WTC11 (cell line): ENCODE data around the gene PRR30. TPM values are rescaled to one million over a fixed set of nuclear protein-coding genes. Genes with fewer than 3 reads are reported as not detected.

Experiments used
- E2F1 ChIP-seq: sonication (generic); formaldehyde crosslinking; IDR thresholded peaks from 2 replicates; pipeline ENCODE4 v1.8.0; 2022; ENCODE audit warnings: mild to moderate bottlenecking, missing genetic modification reagents
- GRHL2 ChIP-seq: fragments of 250-450 bp; sonication (Bioruptor Pico); IDR thresholded peaks from 2 replicates; pipeline ENCODE4 v1.8.0; 2022; ENCODE audit warnings: mild to moderate bottlenecking, moderate library complexity; ENCODE audit not compliant: insufficient replicate concordance, severe bottlenecking
- MXD4 ChIP-seq: fragments of 250-450 bp; sonication (Bioruptor Pico); IDR thresholded peaks from 2 replicates; pipeline ENCODE4 v1.8.0; 2021; ENCODE audit warnings: mild to moderate bottlenecking, moderate library complexity, borderline replicate concordance
- NFE2L1 ChIP-seq: sonication (generic); formaldehyde crosslinking; IDR thresholded peaks from 2 replicates; pipeline ENCODE4 v1.8.1; 2023; ENCODE audit warnings: missing genetic modification reagents
- PRRX2 ChIP-seq: fragments of 250-450 bp; sonication (Bioruptor Pico); IDR thresholded peaks from 2 replicates; pipeline ENCODE4 v1.8.0; 2021; ENCODE audit warnings: mild to moderate bottlenecking
- RORB ChIP-seq: fragments of 250-450 bp; sonication (Bioruptor Pico); IDR thresholded peaks from 2 replicates; pipeline ENCODE4 v1.9.0; 2021; ENCODE audit warnings: mild to moderate bottlenecking
- SMAD3 ChIP-seq: sonication (generic); formaldehyde crosslinking; IDR thresholded peaks from 2 replicates; pipeline ENCODE4 v1.8.0; 2022; ENCODE audit warnings: missing genetic modification reagents, mild to moderate bottlenecking, borderline replicate concordance
- TEAD4 ChIP-seq: sonication (generic); formaldehyde crosslinking; IDR thresholded peaks from 2 replicates; pipeline ENCODE4 v1.8.0; 2022; ENCODE audit warnings: mild to moderate bottlenecking, missing genetic modification reagents
- ZMAT4 ChIP-seq: fragments of 250-450 bp; sonication (Bioruptor Pico); IDR thresholded peaks from 2 replicates; pipeline ENCODE4 v1.9.0; 2021; ENCODE audit warnings: mild to moderate bottlenecking
- ZNF121 ChIP-seq: sonication (generic); formaldehyde crosslinking; IDR thresholded peaks from 2 replicates; pipeline ENCODE4 v1.8.0; 2023; ENCODE audit warnings: missing genetic modification reagents
- ZNF416 ChIP-seq: fragments of 250-450 bp; sonication (Bioruptor Pico); IDR thresholded peaks from 2 replicates; pipeline ENCODE4 v1.9.0; 2021; ENCODE audit warnings: mild to moderate bottlenecking, inconsistent platforms
- ZNF671 ChIP-seq: fragments of 250-450 bp; sonication (Bioruptor Pico); IDR thresholded peaks from 2 replicates; pipeline ENCODE4 v1.8.0; 2021; ENCODE audit warnings: mild to moderate bottlenecking
- total RNA-seq: library from RNA; stranded (reverse); gene quantifications from 3 replicates; pipeline ENCODE4 v1.2.3, GENCODE V29; 2021

PRR30 gene
- total RNA-seq, 1 experiment from 2014 or later = not detected

GRCh38 chr2:27087823-27088410 lies 51.3 kb downstream of the PRR30 start (continued):
- TF ChIP-seq E2F1 (CRISPR knock-in tag) (no peak), PRRX2 (no peak), GRHL2 (no peak), ZNF121 (no peak), RORB (CRISPR knock-in tag) (no peak), SMAD3 (CRISPR knock-in tag) (no peak), ZNF671 (CRISPR knock-in tag) (no peak), NFE2L1 (CRISPR knock-in tag) (no peak), ZNF416 (CRISPR knock-in tag) (no peak), ZMAT4 (CRISPR knock-in tag) (no peak), MXD4 (CRISPR knock-in tag) (no peak), TEAD4 (CRISPR knock-in tag) (no peak)

Other genes starting within 250 kb of the PRR30 start
- 4.9 to 10.3 TPM (median 6.0 TPM) in 3 replicates for gene MAPRE3, start 168.8 kb downstream of the PRR30 start, total RNA-seq
- 46.4 to 57.1 TPM (median 48.9 TPM) in 3 replicates for gene TMEM214, start 106.4 kb downstream of the PRR30 start, total RNA-seq
- 43.0 to 57.1 TPM (median 55.6 TPM) in 3 replicates for gene AGBL5, start 87.7 kb downstream of the PRR30 start, total RNA-seq
- gene OST4, start 67.8 kb downstream of the PRR30 start, total RNA-seq = 210 to 239 TPM (median 226 TPM) in 3 replicates
- gene EMILIN1, start 60.8 kb downstream of the PRR30 start, total RNA-seq = 3.0 to 4.0 TPM (median 3.5 TPM) in 3 replicates
- gene KHK, start 52.6 kb downstream of the PRR30 start, total RNA-seq = 15.5 to 17.4 TPM (median 17.4 TPM) in 3 replicates
- gene CGREF1, start 20.3 kb downstream of the PRR30 start, total RNA-seq = 3.5 to 4.0 TPM (median 3.8 TPM) in 3 replicates
- gene ABHD1, start 15.6 kb downstream of the PRR30 start, total RNA-seq = 0.31 to 0.62 TPM (median 0.53 TPM) in 3 replicates
- gene PREB, start 4.8 kb downstream of the PRR30 start, total RNA-seq = 56.7 to 69.2 TPM (median 56.7 TPM) in 3 replicates
- 0.05 to 0.14 TPM (median 0.13 TPM) in 3 replicates for gene TCF23, start 9.6 kb upstream of the PRR30 start, total RNA-seq
- 97.2 to 115 TPM (median 109 TPM) in 3 replicates for gene ATRAID, start 72.6 kb upstream of the PRR30 start, total RNA-seq
- 80.8 to 111 TPM (median 86.4 TPM) in 3 replicates for gene SLC5A6, start 72.9 kb upstream of the PRR30 start, total RNA-seq
- gene CAD, start 78.0 kb upstream of the PRR30 start, total RNA-seq = 145 to 178 TPM (median 150 TPM) in 3 replicates
- 8.0 to 8.9 TPM (median 8.1 TPM) in 3 replicates for gene SLC30A3, start 123.6 kb upstream of the PRR30 start, total RNA-seq
- gene DNAJC5G, start 136.0 kb upstream of the PRR30 start, total RNA-seq = 0.18 to 0.44 TPM (median 0.34 TPM) in 3 replicates
- gene TRIM54, start 143.0 kb upstream of the PRR30 start, total RNA-seq = 3.0 to 3.4 TPM (median 3.3 TPM) in 3 replicates
- 0.68 to 1.2 TPM (median 0.71 TPM) in 3 replicates for gene UCN, start 169.0 kb upstream of the PRR30 start, total RNA-seq
- 51.5 to 60.4 TPM (median 59.3 TPM) in 3 replicates for gene MPV17, start 183.7 kb upstream of the PRR30 start, total RNA-seq
- 103 to 123 TPM (median 107 TPM) in 3 replicates for gene GTF3C2, start 217.4 kb upstream of the PRR30 start, total RNA-seq
- 46.6 to 53.6 TPM (median 49.1 TPM) in 3 replicates for gene EIF2B4, start 230.9 kb upstream of the PRR30 start, total RNA-seq
- 72.5 to 75.3 TPM (median 74.7 TPM) in 3 replicates for gene SNX17, start 231.2 kb upstream of the PRR30 start, total RNA-seq
- gene ZNF513, start 241.3 kb upstream of the PRR30 start, total RNA-seq = 23.6 to 27.4 TPM (median 24.5 TPM) in 3 replicates